SW480 (cell line): ENCODE data around the gene PRRT1B.

Experiments used
- DNase-seq: peaks from one replicate; pipeline ENCODE4 v3.0.0-alpha.2; 2016; ENCODE audit warnings: low spot score

PRRT1B gene

GRCh38 chr9:131597246-131597645, 51.9 kb downstream of the PRRT1B start:
- DNase-seq, result no peak

- DNase-seq, result no peak
Observed at GRCh38 chr9:131598121-131598520, 52.8 kb downstream of the PRRT1B start.

- no peak for DNase-seq
Observed at GRCh38 chr9:131601683-131602181, 56.4 kb downstream of the PRRT1B start.

GRCh38 chr9:131603199-131603598, 57.9 kb downstream of the PRRT1B start:
- no peak for DNase-seq

- no peak for DNase-seq
Observed at GRCh38 chr9:131603711-131604439, 58.6 kb downstream of the PRRT1B start.

GRCh38 chr9:131605770-131606590, 60.7 kb downstream of the PRRT1B start:
- peak; percentile 64 for DNase-seq

- no peak for DNase-seq
Observed at GRCh38 chr9:131606896-131607567, 61.7 kb downstream of the PRRT1B start.

GRCh38 chr9:131607591-131607990, 62.3 kb downstream of the PRRT1B start:
- no peak for DNase-seq

GRCh38 chr9:131608493-131609037, 63.2 kb downstream of the PRRT1B start:
- DNase-seq, result peak; percentile 14
